Endothelial cell (in vitro differentiated cells): ENCODE results near the gene SND1. TPM values are rescaled to one million over a fixed set of nuclear protein-coding genes. Genes with fewer than 3 reads are reported as not detected.

Experiments used
- DNase-seq: peaks from one replicate; pipeline ENCODE4 v3.0.0; 2021; ENCODE audit warnings: low spot score
- H3K27ac Mint-ChIP-seq: one replicate; pipeline ENCODE4 v1.8.0; 2021; ENCODE audit warnings: mixed read lengths, inconsistent platforms; ENCODE audit not compliant: unreplicated experiment
- H3K27me3 Mint-ChIP-seq: one replicate; pipeline ENCODE4 v1.8.0; 2021; ENCODE audit warnings: mild to moderate bottlenecking, moderate library complexity, mixed read lengths, inconsistent platforms; ENCODE audit not compliant: unreplicated experiment
- H3K36me3 Mint-ChIP-seq: one replicate; pipeline ENCODE4 v1.8.0; 2021; ENCODE audit warnings: mild to moderate bottlenecking, low read depth, mixed read lengths, inconsistent platforms; ENCODE audit not compliant: unreplicated experiment
- H3K4me1 Mint-ChIP-seq: one replicate; pipeline ENCODE4 v1.8.0; 2021; ENCODE audit warnings: mild to moderate bottlenecking, mixed read lengths, inconsistent platforms; ENCODE audit not compliant: unreplicated experiment
- H3K4me3 Mint-ChIP-seq: one replicate; pipeline ENCODE4 v1.8.0; 2021; ENCODE audit warnings: mild to moderate bottlenecking, mixed read lengths, inconsistent platforms; ENCODE audit not compliant: unreplicated experiment
- H3K9me3 Mint-ChIP-seq: one replicate; pipeline ENCODE4 v1.8.0; 2021; ENCODE audit warnings: mixed read lengths, inconsistent platforms; ENCODE audit not compliant: unreplicated experiment
- CTCF ChIP-seq: fragments of 200-600 bp; sonication (generic); IDR thresholded peaks from one replicate; pipeline ENCODE4 v1.5.0; 2021; ENCODE audit warnings: antibody characterized with exemption; ENCODE audit not compliant: unreplicated experiment
- total RNA-seq: library from RNA; stranded (reverse); fragmentation: NEBNext Ultra II Directional; extraction: Animal tissue kit (Norgen Biotek cat#: 25700); gene quantifications from one replicate; pipeline ENCODE4 v1.2.1, GENCODE V29; 2021; ENCODE audit not compliant: unreplicated experiment

Gene SND1
- total RNA-seq, 1 donor from 2014 or later = 375 TPM

DNA sequence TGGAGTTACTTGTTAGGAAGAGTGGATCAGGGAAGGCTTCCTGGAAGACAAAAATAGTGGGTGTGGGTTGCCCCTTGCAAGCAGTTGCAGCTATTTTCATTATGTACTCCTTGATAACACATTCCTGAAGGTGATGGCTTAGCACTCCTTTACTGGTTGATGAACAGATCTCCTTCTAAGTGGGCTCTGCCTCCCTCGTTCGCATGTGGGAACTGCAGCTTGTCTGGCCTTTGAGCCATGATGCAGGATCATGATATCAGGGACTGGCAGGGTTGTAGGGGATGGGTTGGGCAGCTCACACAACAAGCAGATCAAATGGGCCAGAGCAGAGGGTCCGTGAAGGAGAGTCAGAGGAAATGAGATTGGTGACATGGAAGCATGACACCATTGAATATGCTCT lies 408.0 kb downstream of the SND1 start:
- no peaks in the 10 kb centered on the region for H3K9me3 Mint-ChIP-seq
- peaks cover 17% of the 10 kb centered on the region for H3K27me3 Mint-ChIP-seq
- H3K36me3 Mint-ChIP-seq = peaks cover 23% of the 10 kb centered on the region
- peak overlapping the region; percentile 5 for H3K27ac Mint-ChIP-seq
- peaks cover 43% of the 10 kb centered on the region for H3K4me1 Mint-ChIP-seq
- no peak for TF ChIP-seq CTCF
- H3K4me3 Mint-ChIP-seq = no peak overlapping the region
- no peak for DNase-seq

- H3K27ac Mint-ChIP-seq = no peak overlapping the region
- H3K27me3 Mint-ChIP-seq = peaks cover 13% of the 10 kb centered on the region
- H3K36me3 Mint-ChIP-seq = peaks cover 18% of the 10 kb centered on the region
- no peak overlapping the region for H3K4me3 Mint-ChIP-seq
- no peak for DNase-seq
- H3K4me1 Mint-ChIP-seq = peaks cover 21% of the 10 kb centered on the region
- no peak for TF ChIP-seq CTCF
- no peaks in the 10 kb centered on the region for H3K9me3 Mint-ChIP-seq
Observed at GRCh38 chr7:128063088-128063487, 411.1 kb downstream of the SND1 start.

GRCh38 chr7:128065872-128066271 lies 413.9 kb downstream of the SND1 start:
- H3K27me3 Mint-ChIP-seq = peaks cover 7% of the 10 kb centered on the region
- H3K9me3 Mint-ChIP-seq = no peaks in the 10 kb centered on the region
- H3K4me3 Mint-ChIP-seq = no peak overlapping the region
- peaks cover 8% of the 10 kb centered on the region for H3K4me1 Mint-ChIP-seq
- no peak for DNase-seq
- H3K36me3 Mint-ChIP-seq = peaks cover 14% of the 10 kb centered on the region
- H3K27ac Mint-ChIP-seq = no peak overlapping the region
- no peak for TF ChIP-seq CTCF

DNA sequence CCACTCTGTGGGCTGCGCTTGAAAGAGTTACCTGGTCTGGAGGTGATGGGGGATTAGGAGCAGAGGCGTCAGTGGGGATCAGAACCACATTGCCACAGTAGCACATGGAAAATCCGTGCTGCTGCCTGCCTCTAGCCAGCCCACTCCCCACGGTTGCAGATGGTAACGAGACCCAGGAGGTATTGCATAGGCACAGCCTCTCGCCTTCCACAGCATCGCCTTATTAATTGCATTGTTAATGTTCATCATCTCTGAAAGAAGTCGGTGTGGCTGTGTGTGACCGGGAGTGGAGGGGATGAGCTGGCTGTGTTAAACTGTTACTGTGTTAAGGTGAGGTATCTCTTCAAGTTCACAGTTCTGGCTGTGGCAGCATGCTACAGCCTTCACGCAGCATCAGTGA lies 414.4 kb downstream of the SND1 start:
- H3K4me3 Mint-ChIP-seq = no peak overlapping the region

GRCh38 chr7:128066858-128067257 lies 414.9 kb downstream of the SND1 start:
- no peak for TF ChIP-seq CTCF
- Mint-ChIP-seq H3K27ac (no peak overlapping the region), H3K36me3 (peaks cover 19% of the 10 kb centered on the region)

More for the DNA sequence above, 414.4 kb downstream of the SND1 start:
- H3K36me3 Mint-ChIP-seq = peaks cover 17% of the 10 kb centered on the region
- peaks cover 8% of the 10 kb centered on the region for H3K4me1 Mint-ChIP-seq
- no peak for DNase-seq
- no peaks in the 10 kb centered on the region for H3K9me3 Mint-ChIP-seq
- peaks cover 4% of the 10 kb centered on the region for H3K27me3 Mint-ChIP-seq
- TF ChIP-seq CTCF = no peak
- H3K27ac Mint-ChIP-seq = no peak overlapping the region

More at GRCh38 chr7:128066858-128067257, 414.9 kb downstream of the SND1 start:
- no peaks in the 10 kb centered on the region for H3K9me3 Mint-ChIP-seq
- H3K27me3 Mint-ChIP-seq = peaks cover 4% of the 10 kb centered on the region
- no peak overlapping the region for H3K4me3 Mint-ChIP-seq
- peaks cover 8% of the 10 kb centered on the region for H3K4me1 Mint-ChIP-seq
- DNase-seq = no peak
